Inflammatory macrophage treated with lipopolysaccharide for 1 hour (primary cell): Measurements from ENCODE around the gene NOTCH4.
A peak's percentile ranks its signal among the peaks of the same experiment; 100 is the strongest.

Experiments used
- DNase-seq, 2 donors: peaks; one replicate each; pipeline ENCODE4 v3.0.0-alpha.2; 2020 to 2022

NOTCH4 gene

DNA sequence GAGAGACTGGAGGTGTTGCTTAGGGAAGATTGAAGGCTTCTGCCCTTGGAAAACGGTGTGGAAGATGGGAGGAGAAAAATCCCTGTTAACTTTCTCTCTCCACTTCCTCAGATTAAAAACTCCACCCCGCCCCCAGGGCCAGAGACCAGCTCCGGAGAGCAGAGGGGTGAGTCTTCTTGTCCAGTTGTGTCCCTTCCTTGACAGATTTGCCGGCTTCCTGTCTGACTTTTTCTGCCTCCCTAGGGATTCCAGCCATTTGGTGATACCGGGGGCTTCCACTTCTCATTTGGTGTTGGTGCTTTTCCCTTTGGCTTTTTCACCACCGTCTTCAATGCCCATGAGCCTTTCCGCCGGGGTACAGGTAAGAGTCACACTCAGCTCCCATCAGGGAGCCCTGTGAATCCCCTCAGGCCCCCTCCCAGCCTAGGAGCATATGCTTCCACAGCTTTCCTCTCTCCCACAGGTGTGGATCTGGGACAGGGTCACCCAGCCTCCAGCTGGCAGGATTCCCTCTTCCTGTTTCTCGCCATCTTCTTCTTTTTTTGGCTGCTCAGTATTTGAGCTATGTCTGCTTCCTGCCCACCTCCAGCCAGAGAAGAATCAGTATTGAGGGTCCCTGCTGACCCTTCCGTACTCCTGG is 44.0 kb downstream of the NOTCH4 start:
- no peak for DNase-seq

- DNase-seq, result no peak
These were observed 45.1 kb downstream of the NOTCH4 start for GRCh38 chr6:32178547-32179440.

DNA sequence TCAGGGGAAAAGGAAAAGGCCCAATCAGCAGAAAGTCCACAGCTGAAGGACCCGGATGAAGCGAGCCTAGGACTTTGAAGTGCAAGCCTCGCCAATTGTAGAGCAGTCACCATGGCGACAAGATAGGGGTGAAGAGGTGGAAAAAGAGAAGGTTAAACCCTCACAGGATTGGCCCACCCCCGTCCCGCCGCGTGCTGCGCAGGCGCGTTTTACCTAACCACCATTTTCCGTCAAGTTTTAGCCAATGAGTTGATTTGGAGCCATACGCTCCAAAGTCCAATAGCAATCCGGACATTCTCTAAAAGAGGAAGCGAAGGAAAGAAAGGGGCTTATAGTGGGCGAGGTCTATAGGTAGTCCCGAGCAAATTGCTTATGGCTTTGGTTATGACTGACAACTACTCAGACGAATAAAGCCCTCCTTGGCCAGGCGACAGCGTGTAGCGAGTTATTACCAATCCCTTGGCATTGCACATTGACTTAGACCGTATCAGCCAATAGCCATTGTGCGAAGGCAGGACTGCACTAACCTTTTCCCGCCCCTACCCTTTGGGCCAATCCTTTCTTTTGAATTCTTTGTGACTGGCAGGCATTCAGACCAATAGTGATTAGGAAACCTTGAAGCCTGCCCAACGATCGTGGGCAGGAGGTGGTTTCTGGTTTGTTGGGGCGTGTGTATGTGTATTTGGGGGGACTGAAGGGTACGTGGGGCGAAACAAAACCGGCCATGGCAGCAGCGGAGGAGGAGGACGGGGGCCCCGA is 45.9 kb downstream of the NOTCH4 start, which contains the start of gene RNF5:
Gene RNF5, plus strand, starts transcription at position 618 of the 759 bp plus-strand sequence. Its CDS starts 107 bp downstream, at position 725.
- DNase-seq, result peak; percentile 99 to 100

DNA sequence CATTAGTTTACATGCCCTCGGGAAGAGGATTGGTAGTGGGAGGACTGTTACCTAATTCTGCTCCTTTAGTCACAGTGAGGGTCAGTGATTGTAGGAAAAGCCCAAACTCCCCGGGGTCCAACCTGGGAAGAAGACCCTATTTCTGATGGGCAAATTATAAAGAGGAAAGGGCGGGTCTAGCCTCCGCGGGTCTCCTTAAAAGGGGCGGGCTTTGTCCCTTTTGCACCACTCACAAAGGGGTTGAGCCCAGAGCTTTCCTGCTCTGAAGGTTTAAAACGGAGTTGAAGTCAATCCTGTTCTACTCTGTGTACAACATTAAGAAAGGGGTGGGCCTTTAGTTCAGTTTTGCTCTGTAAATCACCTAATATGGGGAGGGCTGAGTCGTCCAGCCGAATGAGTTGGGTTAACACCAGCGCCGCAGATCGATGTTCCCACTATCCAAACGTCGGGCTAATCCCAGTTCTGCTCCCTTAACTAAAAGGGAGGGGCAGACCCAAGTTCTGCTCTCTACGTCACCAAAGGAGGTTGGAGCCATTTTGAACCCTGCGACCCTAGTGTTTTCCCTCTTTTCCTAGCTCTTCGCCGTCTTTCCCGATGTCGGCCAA is 46.6 kb downstream of the NOTCH4 start:
- DNase-seq, result no peak

GRCh38 chr6:32176476-32177182 is 47.2 kb downstream of the NOTCH4 start:
- DNase-seq, result no peak

GRCh38 chr6:32175711-32176475 is 48.0 kb downstream of the NOTCH4 start, which contains the start of gene AGPAT1:
AGPAT1 (minus strand) TSS chr6:32176084; CDS start chr6:32171496, 4,588 bp downstream.
- DNase-seq, result peak; percentile 89 to 99

DNA sequence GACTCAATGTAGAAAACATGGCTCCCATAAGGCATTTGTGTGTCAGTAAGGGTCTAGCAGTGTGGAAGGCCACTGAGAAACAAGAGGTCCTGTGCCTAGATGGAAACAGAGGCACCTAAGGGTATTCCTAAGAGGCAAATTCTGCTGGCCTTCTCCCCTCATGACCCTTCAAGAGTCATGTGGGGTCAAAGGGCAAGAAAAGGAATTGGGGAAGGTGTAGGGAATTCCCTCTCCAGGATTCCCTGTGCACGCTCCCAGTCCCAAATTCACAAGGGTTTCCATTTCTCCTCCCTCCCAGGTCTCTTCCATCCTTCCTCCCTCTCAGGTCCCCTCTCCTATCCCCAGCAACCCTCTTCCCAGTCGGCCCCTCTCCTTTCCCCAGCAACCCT is 48.6 kb downstream of the NOTCH4 start:
- no peak for DNase-seq

DNA sequence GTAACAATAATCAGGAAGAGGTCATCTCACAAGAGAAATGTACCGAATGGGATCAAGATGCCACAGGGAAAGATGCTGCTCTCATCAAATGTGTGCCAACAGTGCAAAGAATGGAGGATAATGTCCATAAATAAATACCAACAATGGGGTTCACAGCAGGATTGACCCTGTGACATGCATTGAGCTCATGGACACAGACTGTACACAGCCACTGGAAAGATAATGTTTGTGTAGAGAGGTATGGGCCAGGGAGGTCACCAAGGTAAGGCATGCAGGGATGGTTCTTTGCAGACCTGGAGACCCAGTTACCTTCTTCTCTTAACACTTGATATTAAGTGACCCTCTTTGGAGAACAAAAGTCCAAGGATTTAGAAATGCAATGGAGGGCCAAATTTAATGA is 49.5 kb downstream of the NOTCH4 start:
- no peak for DNase-seq

DNA sequence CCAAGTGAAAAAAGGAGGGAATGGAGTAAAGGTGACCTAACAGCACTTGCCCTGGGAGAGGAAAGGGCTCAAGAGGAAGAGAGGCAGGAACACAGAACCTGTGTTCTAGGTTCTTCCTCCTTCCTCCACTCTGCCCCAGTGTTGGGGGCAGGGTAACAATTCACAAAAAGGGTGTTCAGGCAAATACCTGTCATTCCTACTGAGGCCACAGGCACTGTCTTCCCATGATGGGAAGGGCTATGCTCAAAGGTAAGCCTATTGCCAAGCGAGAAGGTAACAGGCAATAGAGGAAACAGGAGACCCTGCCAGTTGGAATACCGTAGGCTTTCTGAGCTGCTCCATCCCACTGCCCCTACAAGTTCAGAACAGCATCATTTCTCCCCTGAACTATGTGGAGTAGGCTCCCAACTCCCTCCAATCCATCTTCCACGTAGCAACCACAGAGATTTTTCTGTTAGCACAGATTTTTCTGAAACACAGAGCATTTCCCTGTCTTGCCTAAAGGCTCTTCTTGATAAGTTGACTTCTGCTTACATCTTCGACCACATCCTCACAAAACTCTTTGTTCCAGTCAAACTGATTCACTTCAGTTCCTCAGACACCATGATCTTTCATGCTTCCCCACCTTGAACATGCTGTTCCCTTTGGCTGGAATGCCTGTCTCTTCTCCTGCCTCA is 50.7 kb downstream of the NOTCH4 start:
- no peak for DNase-seq

DNA sequence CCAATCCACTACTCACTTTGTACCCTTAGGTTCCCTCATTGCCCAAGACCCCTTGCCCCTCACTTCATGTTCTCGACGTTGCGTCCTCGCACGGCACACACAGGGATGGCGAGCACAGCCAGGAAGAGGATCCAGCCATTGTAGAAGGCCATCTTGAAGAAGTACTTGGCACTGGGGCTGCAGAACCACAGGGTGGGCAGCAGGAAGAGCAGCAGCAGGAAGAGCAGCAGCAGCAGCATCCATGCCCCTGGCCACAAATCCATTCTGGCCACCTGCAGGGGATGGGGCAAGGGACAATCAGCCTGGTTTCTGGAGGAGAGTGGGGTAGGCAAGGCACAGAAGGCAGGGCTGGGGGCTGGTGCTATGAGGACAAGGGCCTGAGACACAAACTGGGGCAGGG is 52.6 kb downstream of the NOTCH4 start:
- DNase-seq, result no peak

- DNase-seq, result no peak
These were observed 53.6 kb downstream of the NOTCH4 start for GRCh38 chr6:32170294-32170693.

DNA sequence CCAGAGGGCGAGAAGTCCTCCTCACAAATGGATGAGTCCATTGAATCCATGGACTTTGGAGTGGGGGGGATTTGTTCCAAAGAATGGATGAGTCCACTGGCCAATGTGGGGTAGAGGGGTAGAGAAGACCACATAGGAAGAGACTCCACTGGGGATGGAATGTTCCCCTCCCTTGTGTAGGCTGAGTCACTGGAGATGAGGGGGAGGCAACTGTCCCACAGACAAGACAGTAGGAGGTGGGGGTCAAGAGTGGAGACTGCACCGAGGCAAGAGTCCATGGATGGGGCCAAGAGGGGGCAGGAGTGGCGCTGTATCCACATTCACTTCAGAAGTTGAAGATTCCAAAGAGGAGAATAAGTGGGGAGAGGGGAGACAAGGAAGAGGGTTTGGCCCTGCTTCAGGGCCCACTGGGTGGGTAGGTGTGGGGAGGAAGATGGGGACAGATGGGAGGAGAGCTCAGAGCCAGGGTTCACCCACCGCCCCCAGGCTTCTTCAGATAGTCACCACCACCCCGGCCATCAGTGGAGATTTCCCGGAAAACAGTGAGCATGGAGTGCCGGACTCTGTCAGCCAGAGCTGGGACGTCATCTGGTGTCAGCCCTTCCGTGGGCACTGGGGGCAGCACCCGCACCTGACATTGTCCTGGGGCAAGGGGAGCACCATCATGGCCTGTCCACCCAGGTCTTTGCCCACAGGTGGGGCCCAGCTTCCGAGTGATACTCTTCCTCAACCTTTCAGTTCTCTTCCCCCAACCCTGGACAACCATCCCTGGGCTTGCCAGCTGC is 54.9 kb downstream of the NOTCH4 start:
- DNase-seq, result no peak

GRCh38 chr6:32168350-32168749 is 55.5 kb downstream of the NOTCH4 start:
- no peak for DNase-seq

GRCh38 chr6:32167761-32168262 is 56.1 kb downstream of the NOTCH4 start:
- DNase-seq, result no peak

DNA sequence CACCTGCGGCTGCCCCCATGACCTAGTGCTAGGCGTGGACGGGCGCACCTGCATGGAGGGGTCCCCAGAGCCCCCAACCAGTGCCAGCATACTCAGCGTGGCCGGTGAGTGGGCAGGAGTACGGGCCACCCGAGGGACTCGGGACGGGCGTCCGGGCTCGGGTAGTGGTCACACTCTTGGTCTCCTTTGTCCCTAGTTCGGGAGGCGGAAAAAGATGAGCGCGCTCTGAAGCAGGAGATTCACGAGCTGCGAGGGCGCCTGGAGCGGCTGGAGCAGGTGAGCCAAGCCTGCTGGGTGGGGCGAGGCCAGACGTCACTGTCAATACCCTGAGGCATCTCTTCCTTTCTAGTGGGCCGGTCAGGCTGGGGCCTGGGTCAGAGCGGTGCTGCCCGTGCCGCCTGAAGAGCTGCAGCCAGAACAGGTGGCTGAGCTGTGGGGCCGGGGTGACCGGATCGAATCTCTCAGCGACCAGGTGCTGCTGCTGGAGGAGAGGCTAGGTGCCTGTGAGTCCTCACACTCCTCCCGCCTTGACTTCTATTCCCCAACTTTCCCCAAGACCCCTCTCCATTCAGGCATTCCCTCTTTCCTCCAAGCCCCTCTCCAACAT is 56.6 kb downstream of the NOTCH4 start:
- no peak for DNase-seq

- DNase-seq, result no peak
These were observed 57.3 kb downstream of the NOTCH4 start for GRCh38 chr6:32166411-32167061.

- DNase-seq, result no peak
These were observed 59.6 kb downstream of the NOTCH4 start, which contains the start of gene EGFL8 for GRCh38 chr6:32164295-32164694. EGFL8 (plus strand) TSS chr6:32164595; CDS start chr6:32166166, 1,571 bp downstream.

DNA sequence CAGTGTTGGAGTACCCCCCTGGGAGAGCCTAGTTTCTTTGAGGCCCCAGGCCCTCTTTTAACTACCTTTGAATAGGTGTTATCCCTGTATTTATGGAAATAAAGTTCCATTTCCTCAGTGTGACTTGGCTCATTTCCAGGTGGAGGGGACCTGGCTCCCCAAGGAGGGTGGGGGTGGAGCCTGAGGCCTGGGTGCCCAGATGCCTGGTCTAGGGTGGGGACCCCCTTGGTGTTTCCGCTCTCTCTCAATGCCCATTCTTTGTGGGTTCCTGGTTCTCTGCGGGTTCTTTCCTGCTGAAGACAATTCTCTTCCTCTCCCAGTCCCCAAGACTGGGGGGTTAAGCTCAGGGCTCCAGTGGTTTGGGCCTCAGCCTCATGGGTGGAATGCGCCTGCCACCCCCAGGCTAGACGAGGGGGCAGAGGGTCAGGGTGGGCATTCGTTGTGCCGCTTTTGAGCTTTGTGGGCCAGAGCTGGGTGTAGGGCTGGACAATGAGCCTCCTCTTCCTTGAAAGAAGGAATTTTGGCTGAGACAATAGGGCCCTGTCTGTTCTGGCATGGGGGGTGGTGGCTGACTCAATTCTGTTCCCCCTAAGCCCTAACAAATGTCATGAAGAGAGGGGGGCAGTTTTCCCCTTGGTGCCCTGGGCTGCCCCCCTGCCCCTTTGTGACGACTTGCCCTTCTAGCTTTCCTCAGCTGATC is 60.2 kb downstream of the NOTCH4 start:
- no peak for DNase-seq
